ENCODE measurements around the gene MARCHF2. TPM values are rescaled to one million over a fixed set of nuclear protein-coding genes. Genes with fewer than 3 reads are reported as not detected.

MARCHF2 gene
- total RNA-seq, 1 donor from 2014 or later = 45.0 TPM

DNA sequence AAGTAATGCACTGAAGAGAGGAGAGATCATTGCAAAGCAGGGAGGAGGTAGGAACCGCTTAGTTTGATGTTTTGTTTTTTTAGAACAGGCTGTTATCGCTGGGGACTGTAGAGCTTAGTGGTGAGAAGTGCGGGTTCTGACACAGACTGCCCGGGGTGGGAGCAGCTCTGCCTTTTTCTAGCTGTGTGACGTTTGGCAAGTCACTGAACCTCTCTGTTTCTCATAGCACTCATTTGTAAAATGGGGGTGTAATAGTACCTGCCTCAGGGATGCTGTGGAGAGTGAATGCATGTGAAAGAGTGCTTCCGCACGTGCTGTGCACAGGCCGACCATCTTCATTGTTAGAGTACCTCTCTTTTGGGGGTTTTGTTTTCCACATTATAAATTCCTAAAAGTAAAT, 70.1 kb downstream of the MARCHF2 start:
- H3K9me3 Mint-ChIP-seq (ENCODE audit: unreplicated experiment) = no peaks in the 10 kb centered on the region
- no peak overlapping the region for H3K27ac Mint-ChIP-seq (ENCODE audit: unreplicated experiment)
- H3K4me3 Mint-ChIP-seq (ENCODE audit: unreplicated experiment) = no peak overlapping the region
- DNase-seq (ENCODE audit: extremely low spot score, unreplicated experiment) = no peak
- TF ChIP-seq CTCF (IDR thresholded peaks at IDR 0.05) = no peak
- H3K27me3 Mint-ChIP-seq (ENCODE audit: unreplicated experiment) = no peaks in the 10 kb centered on the region
- H3K4me1 Mint-ChIP-seq (ENCODE audit: unreplicated experiment) = peaks cover 7% of the 10 kb centered on the region
- H3K36me3 Mint-ChIP-seq (ENCODE audit: unreplicated experiment) = peaks cover 36% of the 10 kb centered on the region

DNA sequence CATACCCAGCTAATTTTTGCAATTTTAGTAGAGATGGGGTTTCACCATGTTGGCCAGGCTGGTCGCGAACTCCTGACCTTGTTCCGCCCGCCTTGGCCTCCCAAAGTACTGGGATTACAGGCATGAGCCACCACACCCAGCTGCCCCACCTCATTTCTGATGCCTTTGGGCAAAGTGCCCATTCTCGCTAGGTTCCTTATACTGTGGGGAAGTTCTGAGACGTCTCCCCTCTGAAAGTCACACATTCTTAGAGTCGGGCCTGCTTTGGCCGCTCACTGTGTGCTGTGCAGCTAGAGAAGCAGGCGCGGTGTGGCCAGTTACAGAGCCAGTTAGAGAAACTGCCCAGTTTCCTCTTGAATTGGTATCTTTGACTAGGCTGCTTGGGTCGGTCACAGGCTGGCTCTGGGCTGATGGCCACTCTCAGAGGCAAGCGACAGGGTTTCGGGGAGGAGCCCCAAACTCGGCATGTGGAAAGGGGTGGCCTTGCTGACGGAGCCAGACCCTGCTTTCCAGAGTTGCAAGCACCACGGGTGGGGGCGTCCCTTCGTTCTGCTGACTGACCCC, 71.3 kb downstream of the MARCHF2 start:
- DNase-seq (ENCODE audit: extremely low spot score, unreplicated experiment) = no peak
- TF ChIP-seq CTCF (IDR thresholded peaks at IDR 0.05) = no peak
- Mint-ChIP-seq H3K9me3 (ENCODE audit: unreplicated experiment) (no peaks in the 10 kb centered on the region), H3K4me3 (ENCODE audit: unreplicated experiment) (no peak overlapping the region), H3K4me1 (ENCODE audit: unreplicated experiment) (no peaks in the 10 kb centered on the region), H3K36me3 (ENCODE audit: unreplicated experiment) (peaks cover 46% of the 10 kb centered on the region), H3K27me3 (ENCODE audit: unreplicated experiment) (no peaks in the 10 kb centered on the region), H3K27ac (ENCODE audit: unreplicated experiment) (no peak overlapping the region)

GRCh38 chr19:8485561-8486371, 72.7 kb downstream of the MARCHF2 start:
- H3K9me3 Mint-ChIP-seq (ENCODE audit: unreplicated experiment) = no peaks in the 10 kb centered on the region
- H3K4me3 Mint-ChIP-seq (ENCODE audit: unreplicated experiment) = no peak overlapping the region
- no peaks in the 10 kb centered on the region for H3K27me3 Mint-ChIP-seq (ENCODE audit: unreplicated experiment)
- no peak overlapping the region for H3K27ac Mint-ChIP-seq (ENCODE audit: unreplicated experiment)
- no peaks in the 10 kb centered on the region for H3K4me1 Mint-ChIP-seq (ENCODE audit: unreplicated experiment)
- DNase-seq (ENCODE audit: extremely low spot score, unreplicated experiment) = no peak
- peaks cover 45% of the 10 kb centered on the region for H3K36me3 Mint-ChIP-seq (ENCODE audit: unreplicated experiment)
- TF ChIP-seq CTCF (IDR thresholded peaks at IDR 0.05) = no peak

GRCh38 chr19:8486661-8487136, 73.6 kb downstream of the MARCHF2 start:
- no peak overlapping the region for H3K27ac Mint-ChIP-seq (ENCODE audit: unreplicated experiment)

More at GRCh38 chr19:8486661-8487136, 73.6 kb downstream of the MARCHF2 start:
- H3K4me1 Mint-ChIP-seq (ENCODE audit: unreplicated experiment) = no peaks in the 10 kb centered on the region
- TF ChIP-seq CTCF (IDR thresholded peaks at IDR 0.05) = no peak
- no peaks in the 10 kb centered on the region for H3K9me3 Mint-ChIP-seq (ENCODE audit: unreplicated experiment)
- no peak overlapping the region for H3K4me3 Mint-ChIP-seq (ENCODE audit: unreplicated experiment)
- DNase-seq (ENCODE audit: extremely low spot score, unreplicated experiment) = no peak
- H3K36me3 Mint-ChIP-seq (ENCODE audit: unreplicated experiment) = peaks cover 40% of the 10 kb centered on the region
- no peaks in the 10 kb centered on the region for H3K27me3 Mint-ChIP-seq (ENCODE audit: unreplicated experiment)

Data from osteocyte (in vitro differentiated cells).